Uterus (tissue), 4 donors: ENCODE data around the gene CLDND2. TPM values are rescaled to one million over a fixed set of nuclear protein-coding genes. Genes with fewer than 3 reads are reported as not detected.

Experiments
- DNase-seq, 2 donors: peaks; one replicate each; pipeline ENCODE4 v3.0.0-alpha.2; 2019 to 2020
- H3K27ac ChIP-seq, 2 donors: fragments of 200-600 bp; sonication (generic); 1 replicate in 1 of 2; 2 replicates in 1 of 2; pipeline ENCODE4 v1.5.1; 2016 to 2018
- H3K27me3 ChIP-seq, 2 donors: fragments of 200-600 bp; sonication (generic); one replicate each; pipeline ENCODE4 v1.5.1; 2018 to 2019; ENCODE audit warnings: control low read depth in 1 of 2
- H3K36me3 ChIP-seq, 2 donors: fragments of 200-600 bp; sonication (generic); one replicate each; pipeline ENCODE4 v1.5.1; 2019; ENCODE audit warnings: control low read depth in 1 of 2
- H3K4me1 ChIP-seq, 2 donors: fragments of 200-600 bp; sonication (generic); one replicate each; pipeline ENCODE4 v1.5.1; 2018 to 2019; ENCODE audit warnings: control low read depth in 1 of 2
- H3K4me3 ChIP-seq, 2 donors: fragments of 200-600 bp; sonication (generic); 1 replicate in 1 of 2; 2 replicates in 1 of 2; pipeline ENCODE4 v1.5.1; 2018 to 2019; ENCODE audit warnings: mild to moderate bottlenecking in 1 of 2
- H3K9me3 ChIP-seq, 2 donors: fragments of 200-600 bp; sonication (generic); one replicate each; pipeline ENCODE4 v1.5.1; 2019; ENCODE audit warnings: control low read depth in 1 of 2
- CTCF ChIP-seq, 4 experiments: fragments of 200-600 bp in 2 of 4; fragments of 450-650 bp in 2 of 4; sonication (generic) in 2 of 4; IDR thresholded peaks; one replicate each; pipeline ENCODE4 v1.5.1; 2016 to 2019; ENCODE audit warnings: antibody characterized with exemption in 4 of 4, mild to moderate bottlenecking in 2 of 4, moderate library complexity in 1 of 4
- POLR2A ChIP-seq, 2 donors: fragments of 450-650 bp; IDR thresholded peaks; one replicate each; pipeline ENCODE4 v1.6.1; 2016; ENCODE audit warnings: antibody characterized with exemption in 2 of 2, mild to moderate bottlenecking in 1 of 2, moderate library complexity in 1 of 2
- intact Hi-C: fragments of 100-400 bp; cut with DNase I; formaldehyde crosslinking; loops from one replicate; pipeline ENCODE4 v1.15.1; 2023; ENCODE audit warnings: low total_unique reads
- total RNA-seq, 4 donors: library from RNA; depleted of rRNA in 3 of 4; stranded (reverse); fragments of >200 nt in 3 of 4; gene quantifications; one replicate each; pipeline versions ENCODE4 v1.1.0 to v1.2.4, GENCODE V29; 2014 to 2023
- donor health status: DM: yes; HTN: yes; CAD: no.

CLDND2 gene
- total RNA-seq, 4 donors from 2014 or later = 1.2 TPM; not detected in 3

GRCh38 chr19:51318687-51319648 lies 49.8 kb downstream of the CLDND2 start:
- Histone ChIP-seq H3K27ac (no peak overlapping the region), H3K36me3 (no peaks in the 10 kb centered on the region), H3K9me3 (no peaks in the 10 kb centered on the region), H3K4me1 (no peaks in the 10 kb centered on the region), H3K27me3 (no peaks in the 10 kb centered on the region), H3K4me3 (no peak overlapping the region)
- TF ChIP-seq POLR2A (IDR thresholded peaks at IDR 0.05) = no peak
- no peak for TF ChIP-seq CTCF (IDR thresholded peaks at IDR 0.05)
- DNase-seq = no peak
- intact Hi-C loops = no loop called here

- H3K9me3 ChIP-seq = no peaks in the 10 kb centered on the region
- no peaks in the 10 kb centered on the region for H3K27me3 ChIP-seq
- no peak overlapping the region for H3K4me3 ChIP-seq
- H3K4me1 ChIP-seq = no peaks in the 10 kb centered on the region
- intact Hi-C loops = no loop called here
- no peaks in the 10 kb centered on the region for H3K36me3 ChIP-seq
- TF ChIP-seq POLR2A (IDR thresholded peaks at IDR 0.05) = no peak
- TF ChIP-seq CTCF (IDR thresholded peaks at IDR 0.05) = no peak
- no peak overlapping the region for H3K27ac ChIP-seq
- DNase-seq = no peak
These were observed 50.8 kb downstream of the CLDND2 start for GRCh38 chr19:51317968-51318367.

GRCh38 chr19:51317376-51317775 lies 51.4 kb downstream of the CLDND2 start:
- H3K4me3 ChIP-seq = no peak overlapping the region
- H3K36me3 ChIP-seq = no peaks in the 10 kb centered on the region
- TF ChIP-seq CTCF (IDR thresholded peaks at IDR 0.05) (no peak), POLR2A (IDR thresholded peaks at IDR 0.05) (no peak)
- no peaks in the 10 kb centered on the region for H3K9me3 ChIP-seq
- no peaks in the 10 kb centered on the region for H3K4me1 ChIP-seq
- no peak for DNase-seq
- intact Hi-C loops = no loop called here
- H3K27me3 ChIP-seq = no peaks in the 10 kb centered on the region
- no peak overlapping the region for H3K27ac ChIP-seq

Other genes starting within 250 kb of the CLDND2 start
- gene SIGLEC9, start 244.1 kb downstream of the CLDND2 start, total RNA-seq = 1 to 10 TPM in 3 of 4 donors, under 1 TPM in 1; 0.51 to 2.6 (median 1.7) TPM
- under 1 TPM in 2 of 4 donors, not detected in 2; 0.14 to 0.59 TPM for gene SIGLEC7, start 226.7 kb downstream of the CLDND2 start, total RNA-seq
- gene CD33, start 143.9 kb downstream of the CLDND2 start, total RNA-seq = 1 to 10 TPM in 2 of 4 donors, under 1 TPM in 1, not detected in 1; 0.26 to 3.3 (median 3.0) TPM
- under 1 TPM in 1 of 4 donors, not detected in 3; 0.55 TPM for gene SIGLECL1, start 117.9 kb downstream of the CLDND2 start, total RNA-seq
- gene IGLON5, start 57.4 kb downstream of the CLDND2 start, total RNA-seq = under 1 TPM in 1 of 4 donors, not detected in 3; 0.28 TPM
- gene VSIG10L, start 26.9 kb downstream of the CLDND2 start, total RNA-seq = 1 to 10 TPM in 3 of 4 donors, under 1 TPM in 1; 0.26 to 3.6 (median 1.7) TPM
- gene ETFB, start 2.6 kb downstream of the CLDND2 start, total RNA-seq = 10 to 100 TPM; 18.8 to 56.6 (median 32.8) TPM
- gene NKG7, start 3.7 kb upstream of the CLDND2 start, total RNA-seq = 1 to 10 TPM in 3 of 4 donors, not detected in 1; 1.0 to 3.6 (median 2.9) TPM
- gene LIM2, start 19.0 kb upstream of the CLDND2 start, total RNA-seq = not detected
- not detected for gene C19orf84, start 21.6 kb upstream of the CLDND2 start, total RNA-seq
- 10 to 100 TPM in 1 of 4 donors, 1 to 10 TPM in 1, under 1 TPM in 2; 0.26 to 11.2 (median 1.1) TPM for gene SIGLEC10, start 48.6 kb upstream of the CLDND2 start, total RNA-seq
- gene SIGLEC8, start 89.5 kb upstream of the CLDND2 start, total RNA-seq = under 1 TPM in 2 of 4 donors, not detected in 2; 0.21 to 0.34 TPM
- not detected for gene CEACAM18, start 109.5 kb upstream of the CLDND2 start, total RNA-seq
- gene SIGLEC12, start 132.8 kb upstream of the CLDND2 start, total RNA-seq = under 1 TPM in 2 of 4 donors, not detected in 2; 0.21 to 0.40 TPM
- gene SIGLEC6, start 162.7 kb upstream of the CLDND2 start, total RNA-seq = 1 to 10 TPM in 2 of 4 donors, under 1 TPM in 2; 0.29 to 7.2 (median 0.77) TPM
- 10 to 100 TPM in 2 of 4 donors, 1 to 10 TPM in 2; 4.1 to 17.8 (median 9.3) TPM for gene ZNF175, start 202.3 kb upstream of the CLDND2 start, total RNA-seq